Tibial artery (tissue), 4 donors: ENCODE data around the gene OSBPL8.

Experiments
- DNase-seq, 2 donors: peaks; one replicate each; pipeline ENCODE4 v3.0.0-alpha.2; 2019
- H3K27ac ChIP-seq, 2 donors: fragments of 200-600 bp; sonication (generic) in 1 of 2; 1 replicate in 1 of 2; 2 replicates in 1 of 2; pipeline ENCODE4 v1.5.1; 2018 to 2019; ENCODE audit warnings: mild to moderate bottlenecking in 1 of 2
- H3K27me3 ChIP-seq, 2 donors: fragments of 200-600 bp; sonication (generic) in 1 of 2; one replicate each; pipeline versions ENCODE4 v1.5.1 to v1.6.0; 2016 to 2019
- H3K36me3 ChIP-seq, 3 donors: fragments of 200-600 bp; sonication (generic) in 2 of 3; one replicate each; pipeline ENCODE4 v1.5.1; 2016 to 2019; ENCODE audit warnings: mild to moderate bottlenecking in 2 of 3
- H3K4me1 ChIP-seq, 4 donors: fragments of 200-600 bp; sonication (generic) in 2 of 4; 1 replicate in 3 of 4; 2 replicates in 1 of 4; pipeline ENCODE4 v1.5.1; 2016 to 2019
- H3K4me3 ChIP-seq, 2 donors: fragments of 200-600 bp; sonication (generic) in 1 of 2; 1 replicate in 1 of 2; 2 replicates in 1 of 2; pipeline ENCODE4 v1.5.1; 2018 to 2019; ENCODE audit warnings: mild to moderate bottlenecking in 2 of 2
- H3K9me3 ChIP-seq, 3 donors: fragments of 200-600 bp; sonication (generic) in 1 of 3; one replicate each; pipeline ENCODE4 v1.5.1; 2016 to 2019
- intact Hi-C: fragments of 100-400 bp; cut with DNase I; formaldehyde crosslinking; loops from one replicate; pipeline ENCODE4 v1.15.0; 2023; ENCODE audit warnings: low total_unique reads
- TF ChIP-seq, protein P1 (sequence below), 2 experiments: fragments of 200-600 bp in 1 of 2; fragments of 450-650 bp in 1 of 2; IDR thresholded peaks; one replicate each; pipeline ENCODE4 v1.5.1; 2017 to 2019; ENCODE audit warnings: antibody characterized with exemption in 2 of 2, mild to moderate bottlenecking in 1 of 2, moderate library complexity in 1 of 2

OSBPL8 gene

DNA sequence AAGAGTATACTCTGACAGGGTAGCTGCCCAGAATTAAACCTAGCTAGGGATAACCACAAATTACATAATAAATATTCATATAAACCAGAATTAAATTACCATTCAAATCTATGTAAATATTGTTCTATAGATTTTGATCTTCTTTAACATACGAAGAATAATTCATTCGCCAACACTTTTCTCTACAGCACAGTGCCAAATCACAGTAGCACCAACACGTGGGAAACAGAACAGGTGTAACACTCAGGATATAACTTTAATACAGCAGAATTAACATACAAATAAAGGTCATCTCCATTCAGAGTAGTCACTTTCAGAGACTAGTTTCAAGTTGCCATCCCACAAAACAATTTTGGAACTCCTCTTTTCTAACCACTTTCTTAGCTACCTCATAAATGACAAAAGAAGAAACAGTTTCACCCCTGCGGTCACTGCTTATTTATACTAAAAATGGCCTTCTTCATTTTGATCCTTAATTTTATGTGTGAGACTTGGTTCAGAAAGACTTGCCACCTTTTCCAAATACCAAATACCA, 15.7 kb downstream of the OSBPL8 start:
- intact Hi-C loops: no loop called here
- no peak for DNase-seq
- H3K4me1 ChIP-seq: peaks cover 0 to 10% (median 0%) of the 10 kb centered on the region in 4 donors

DNA sequence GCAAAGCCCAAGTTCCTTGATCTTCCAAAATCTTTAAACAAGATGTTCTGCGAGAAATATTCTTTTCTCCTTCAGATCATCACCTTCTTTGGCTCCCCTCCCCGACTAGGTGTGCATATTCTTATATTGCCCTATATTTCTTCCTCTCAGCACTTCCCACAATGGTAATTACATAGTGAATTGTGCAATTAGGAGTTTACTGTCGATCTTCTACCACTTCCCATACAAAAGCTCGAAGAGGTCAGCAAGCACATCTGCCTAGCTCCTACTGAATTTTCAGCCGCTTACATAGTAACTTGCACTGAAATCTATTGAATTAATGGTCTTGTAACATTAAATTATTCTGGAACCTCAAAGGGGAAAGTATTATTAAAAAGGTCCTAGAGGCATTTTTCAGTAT, 16.7 kb downstream of the OSBPL8 start:
- TF ChIP-seq, protein P1, sequence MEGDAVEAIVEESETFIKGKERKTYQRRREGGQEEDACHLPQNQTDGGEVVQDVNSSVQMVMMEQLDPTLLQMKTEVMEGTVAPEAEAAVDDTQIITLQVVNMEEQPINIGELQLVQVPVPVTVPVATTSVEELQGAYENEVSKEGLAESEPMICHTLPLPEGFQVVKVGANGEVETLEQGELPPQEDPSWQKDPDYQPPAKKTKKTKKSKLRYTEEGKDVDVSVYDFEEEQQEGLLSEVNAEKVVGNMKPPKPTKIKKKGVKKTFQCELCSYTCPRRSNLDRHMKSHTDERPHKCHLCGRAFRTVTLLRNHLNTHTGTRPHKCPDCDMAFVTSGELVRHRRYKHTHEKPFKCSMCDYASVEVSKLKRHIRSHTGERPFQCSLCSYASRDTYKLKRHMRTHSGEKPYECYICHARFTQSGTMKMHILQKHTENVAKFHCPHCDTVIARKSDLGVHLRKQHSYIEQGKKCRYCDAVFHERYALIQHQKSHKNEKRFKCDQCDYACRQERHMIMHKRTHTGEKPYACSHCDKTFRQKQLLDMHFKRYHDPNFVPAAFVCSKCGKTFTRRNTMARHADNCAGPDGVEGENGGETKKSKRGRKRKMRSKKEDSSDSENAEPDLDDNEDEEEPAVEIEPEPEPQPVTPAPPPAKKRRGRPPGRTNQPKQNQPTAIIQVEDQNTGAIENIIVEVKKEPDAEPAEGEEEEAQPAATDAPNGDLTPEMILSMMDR (IDR thresholded peaks at IDR 0.05): no peak
- H3K27ac ChIP-seq: no peak overlapping the region
- DNase-seq: no peak

More for the DNA sequence above, 15.7 kb downstream of the OSBPL8 start:
- H3K4me3 ChIP-seq: no peak overlapping the region
- no peak overlapping the region for H3K27ac ChIP-seq
- TF ChIP-seq, protein P1 (IDR thresholded peaks at IDR 0.05): no peak
- no peaks in the 10 kb centered on the region for H3K36me3 ChIP-seq
- H3K27me3 ChIP-seq: no peaks in the 10 kb centered on the region
- H3K9me3 ChIP-seq: no peaks in the 10 kb centered on the region

DNA sequence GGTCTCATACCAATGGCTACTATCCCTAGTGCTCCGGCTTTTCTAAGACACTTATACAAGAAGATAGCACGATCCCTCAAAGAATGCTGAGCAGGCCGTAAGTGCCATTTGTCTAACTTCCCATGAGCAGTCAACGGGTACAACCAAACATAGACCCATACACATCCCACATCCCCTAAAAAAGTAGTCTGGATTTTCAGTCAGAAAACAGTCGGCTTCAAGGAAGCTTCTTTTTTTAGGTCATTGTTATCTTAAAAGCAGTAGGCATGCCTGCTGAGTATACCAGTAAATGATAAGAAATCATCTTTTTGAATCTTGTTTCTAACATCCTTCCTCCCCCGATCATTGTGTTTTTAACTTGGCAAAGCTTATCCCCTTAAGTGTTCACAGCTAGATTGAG, 19.8 kb downstream of the OSBPL8 start:
- TF ChIP-seq, protein P1 (IDR thresholded peaks at IDR 0.05): no peak
- no peaks in the 10 kb centered on the region for H3K4me1 ChIP-seq
- H3K27me3 ChIP-seq: no peaks in the 10 kb centered on the region
- no peak overlapping the region for H3K27ac ChIP-seq
- peaks cover 0 to 5% (median 0%) of the 10 kb centered on the region in 3 donors for H3K36me3 ChIP-seq
- no peak overlapping the region for H3K4me3 ChIP-seq
- intact Hi-C loops: no loop called here
- no peaks in the 10 kb centered on the region for H3K9me3 ChIP-seq
- no peak for DNase-seq

More for the DNA sequence above, 16.7 kb downstream of the OSBPL8 start:
- intact Hi-C loops: no loop called here
- Histone ChIP-seq H3K4me1 (peaks cover 0 to under 1% (median 0%) of the 10 kb centered on the region in 4 donors), H3K27me3 (no peaks in the 10 kb centered on the region), H3K9me3 (no peaks in the 10 kb centered on the region), H3K4me3 (no peak overlapping the region), H3K36me3 (no peaks in the 10 kb centered on the region)

DNA sequence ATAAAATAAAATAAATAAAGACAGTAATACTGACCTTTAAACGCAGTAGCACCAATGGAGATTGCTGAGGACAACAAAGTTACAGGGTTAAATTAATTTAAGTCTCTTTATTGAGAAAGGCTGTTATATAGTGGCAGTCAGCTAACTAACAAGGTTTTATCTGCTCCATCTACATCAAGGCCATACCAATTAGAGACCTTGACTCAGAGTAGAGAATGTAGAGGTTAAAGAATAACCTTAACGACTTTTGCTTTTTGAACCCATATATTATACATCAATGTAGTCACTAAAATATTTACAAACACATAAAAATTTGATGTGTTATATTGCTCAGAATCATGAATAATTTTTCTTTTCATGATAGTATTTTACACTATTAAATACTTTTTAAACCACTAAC, 21.6 kb downstream of the OSBPL8 start:
- no peak for DNase-seq
- H3K36me3 ChIP-seq: peaks cover 0 to 5% (median 0%) of the 10 kb centered on the region in 3 donors
- peaks cover 0 to 7% (median 0%) of the 10 kb centered on the region in 4 donors for H3K4me1 ChIP-seq
- TF ChIP-seq, protein P1 (IDR thresholded peaks at IDR 0.05): no peak
- no peak overlapping the region for H3K4me3 ChIP-seq
- no peaks in the 10 kb centered on the region for H3K9me3 ChIP-seq
- intact Hi-C loops: no loop called here
- H3K27ac ChIP-seq: no peak overlapping the region
- H3K27me3 ChIP-seq: no peaks in the 10 kb centered on the region

DNA sequence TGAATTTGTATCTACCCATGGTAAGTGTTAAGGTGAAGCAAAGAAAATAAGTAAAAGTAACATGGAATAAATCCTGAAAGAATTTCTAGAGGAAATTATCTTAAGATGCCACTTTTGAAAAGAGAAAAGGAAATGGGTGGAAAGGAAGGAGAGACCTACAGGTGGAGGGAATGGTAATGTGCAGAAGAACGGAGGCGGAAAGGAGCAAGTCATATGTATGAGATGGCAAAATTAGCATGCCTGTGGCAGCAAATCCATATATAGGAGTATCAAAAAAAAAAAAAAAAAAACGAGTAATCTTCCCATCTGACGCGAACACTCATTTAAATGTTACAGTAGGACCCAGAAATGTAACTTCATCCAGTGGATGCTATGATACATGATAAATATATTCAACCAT, 23.0 kb downstream of the OSBPL8 start:
- no peak overlapping the region for H3K4me3 ChIP-seq
- H3K9me3 ChIP-seq: no peaks in the 10 kb centered on the region
- no peak for DNase-seq
- H3K4me1 ChIP-seq: peaks cover 0 to 7% (median 0%) of the 10 kb centered on the region in 4 donors
- no peaks in the 10 kb centered on the region for H3K27me3 ChIP-seq
- H3K27ac ChIP-seq: no peak overlapping the region
- TF ChIP-seq, protein P1 (IDR thresholded peaks at IDR 0.05): no peak
- H3K36me3 ChIP-seq: peaks cover 0 to 5% (median 0%) of the 10 kb centered on the region in 3 donors
- intact Hi-C loops: no loop called here

DNA sequence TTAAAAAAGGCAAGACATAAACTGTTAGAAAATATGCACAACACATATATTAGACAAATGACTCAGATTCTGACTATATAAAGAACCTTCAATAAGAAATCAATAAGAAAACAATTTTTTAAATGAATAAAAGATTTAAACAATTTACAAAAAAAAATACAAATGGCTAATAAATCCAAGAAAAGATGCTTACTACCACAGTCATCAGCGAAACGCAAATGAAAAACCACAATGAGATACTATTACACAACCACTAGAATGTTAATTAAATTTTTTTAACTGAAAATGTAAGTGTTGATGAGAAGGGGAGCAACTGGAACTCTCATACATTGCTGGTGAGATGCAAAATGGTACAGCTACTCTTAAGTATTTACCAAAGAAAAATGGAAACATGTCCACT, 24.4 kb downstream of the OSBPL8 start:
- H3K9me3 ChIP-seq: no peaks in the 10 kb centered on the region
- H3K27ac ChIP-seq: no peak overlapping the region
- no peak overlapping the region for H3K4me3 ChIP-seq
- peaks cover 0 to 5% (median 0%) of the 10 kb centered on the region in 3 donors for H3K36me3 ChIP-seq
- TF ChIP-seq, protein P1 (IDR thresholded peaks at IDR 0.05): no peak
- H3K4me1 ChIP-seq: peaks cover 0 to 7% (median 0%) of the 10 kb centered on the region in 4 donors
- no peak for DNase-seq
- intact Hi-C loops: no loop called here
- H3K27me3 ChIP-seq: no peaks in the 10 kb centered on the region
